Muscle of leg (tissue), 11 donors: Measurements from ENCODE around the gene BAZ2B. TPM values are rescaled to one million over a fixed set of nuclear protein-coding genes. Genes with fewer than 3 reads are reported as not detected.
"Not testable (repeated sequence)": the region's sequence is repeated elsewhere in the genome, so short reads cannot be mapped to it uniquely, and the experiment has no call there.

ENCODE experiments used
- DNase-seq: peaks from one replicate; pipeline ENCODE4 v3.0.0; 2013
- H3K27ac ChIP-seq: one replicate; pipeline ENCODE4 v1.5.1; 2013; ENCODE audit warnings: mild to moderate bottlenecking, low read length, control low read depth
- H3K27me3 ChIP-seq: one replicate; pipeline ENCODE4 v1.6.1; 2013; ENCODE audit warnings: low read length; ENCODE audit not compliant: control insufficient read depth, insufficient read depth
- H3K36me3 ChIP-seq: one replicate; pipeline ENCODE4 v1.6.1; 2013; ENCODE audit warnings: low read length; ENCODE audit not compliant: control insufficient read depth, insufficient read depth
- H3K4me1 ChIP-seq: one replicate; pipeline ENCODE4 v1.6.1; 2013; ENCODE audit warnings: low read length; ENCODE audit not compliant: control insufficient read depth, insufficient read depth
- H3K4me3 ChIP-seq: one replicate; pipeline ENCODE4 v1.5.1; 2013; ENCODE audit warnings: low read length, control low read depth
- H3K9me3 ChIP-seq: replicated peaks from 2 replicates; pipeline ENCODE4 v1.6.1; 2013; ENCODE audit warnings: low read depth, low read length; ENCODE audit not compliant: control insufficient read depth
- WGBS: methylation state at CpG from one replicate; pipeline ENCODE4 v1.1.5; 2013; ENCODE audit warnings: missing lambda C conversion rate; ENCODE audit not compliant: insufficient coverage; 5-methylcytosine and 5-hydroxymethylcytosine counted together
- polyA plus RNA-seq, 8 donors: library from polyadenylated mRNA; unstranded; fragments of 120-200 nt; gene quantifications; one replicate each; pipeline versions ENCODE4 v1.2.1 to v1.2.3, GENCODE V29; 2013; ENCODE audit warnings: inconsistent platforms in 1 of 8, low replicate concordance in 1 of 8; ENCODE audit not compliant: insufficient read length in 8 of 8, insufficient read depth in 1 of 8
- total RNA-seq: library from RNA; stranded (reverse); fragments of 120-200 nt; gene quantifications from one replicate; pipeline ENCODE4 v1.2.4, GENCODE V29; 2013

BAZ2B gene
- total and polyA plus RNA-seq, 9 donors = 20.8 to 60.5 (median 33.6) TPM

DNA sequence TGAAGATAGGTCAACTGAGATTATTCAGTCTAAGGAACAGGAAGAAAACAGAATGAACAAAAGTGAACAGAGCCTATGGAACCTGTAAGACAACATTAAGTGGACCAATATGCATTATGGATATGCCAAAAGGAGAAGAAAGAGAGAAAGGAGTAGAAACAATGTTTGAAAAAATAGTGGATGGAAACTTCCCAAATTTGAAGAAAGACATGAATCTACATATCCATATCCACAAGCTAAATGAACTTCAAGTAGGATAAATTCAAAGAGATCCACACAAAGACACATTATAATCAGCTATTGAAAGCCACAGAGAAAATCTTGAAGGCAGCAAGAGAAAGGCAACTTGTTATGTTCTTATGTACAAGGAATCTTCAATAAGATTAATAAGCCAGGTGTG, 74.2 kb downstream of the BAZ2B start:
- Histone ChIP-seq H3K4me3 (no peak overlapping the region), H3K4me1 (no peaks in the 10 kb centered on the region), H3K9me3 (peaks cover 11% of the 10 kb centered on the region), H3K27ac (no peak overlapping the region), H3K27me3 (no peaks in the 10 kb centered on the region), H3K36me3 (peaks cover 10% of the 10 kb centered on the region)
- no peak for DNase-seq

DNA sequence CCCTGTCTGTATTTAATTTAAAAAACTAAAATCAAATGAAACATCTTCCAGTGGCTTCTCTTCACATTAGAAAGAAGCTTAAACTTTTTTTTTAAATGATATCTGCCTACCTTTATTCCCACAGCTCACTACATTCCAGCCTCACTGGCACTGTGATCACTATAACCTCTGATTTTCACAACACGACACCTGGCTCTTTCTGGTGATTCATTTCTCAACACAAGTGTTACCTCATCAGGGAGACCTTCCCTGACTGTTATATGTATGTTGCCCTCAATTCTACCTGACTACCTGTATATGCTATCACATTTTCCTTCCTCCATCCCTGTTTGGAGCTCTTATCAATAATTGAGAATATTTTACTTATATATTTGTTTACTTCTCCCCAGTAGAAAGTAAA, 76.6 kb downstream of the BAZ2B start:
- H3K4me3 ChIP-seq = no peak overlapping the region
- WGBS = 100% methylated on average over 1 of the region's 1 CpG
- H3K4me1 ChIP-seq = no peaks in the 10 kb centered on the region
- no peaks in the 10 kb centered on the region for H3K27me3 ChIP-seq
- H3K36me3 ChIP-seq = peaks cover 10% of the 10 kb centered on the region
- DNase-seq = no peak
- H3K27ac ChIP-seq = no peak overlapping the region
- peaks cover 11% of the 10 kb centered on the region for H3K9me3 ChIP-seq

DNA sequence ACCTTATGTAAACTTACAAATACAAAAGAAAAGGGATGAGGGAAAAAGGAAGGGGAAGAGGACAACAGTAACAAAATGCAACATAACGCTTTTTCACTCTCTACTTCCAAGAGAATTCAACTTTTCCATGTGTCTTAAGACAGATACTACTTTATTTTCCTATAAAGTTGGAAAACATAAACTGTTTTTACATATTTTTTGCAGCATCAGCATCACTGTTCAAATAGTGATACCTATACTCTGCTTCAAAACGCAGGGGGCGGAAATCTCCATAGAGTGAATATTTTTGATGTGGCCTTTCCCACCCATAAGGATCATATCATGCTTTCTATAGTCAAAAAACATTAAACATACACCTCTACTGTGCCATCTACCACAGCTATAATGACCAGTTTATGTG, 77.5 kb downstream of the BAZ2B start:
- WGBS = no CpG with 5 or more reads among the region's 3 CpGs
- no peaks in the 10 kb centered on the region for H3K4me1 ChIP-seq
- no peak overlapping the region for H3K27ac ChIP-seq

DNA sequence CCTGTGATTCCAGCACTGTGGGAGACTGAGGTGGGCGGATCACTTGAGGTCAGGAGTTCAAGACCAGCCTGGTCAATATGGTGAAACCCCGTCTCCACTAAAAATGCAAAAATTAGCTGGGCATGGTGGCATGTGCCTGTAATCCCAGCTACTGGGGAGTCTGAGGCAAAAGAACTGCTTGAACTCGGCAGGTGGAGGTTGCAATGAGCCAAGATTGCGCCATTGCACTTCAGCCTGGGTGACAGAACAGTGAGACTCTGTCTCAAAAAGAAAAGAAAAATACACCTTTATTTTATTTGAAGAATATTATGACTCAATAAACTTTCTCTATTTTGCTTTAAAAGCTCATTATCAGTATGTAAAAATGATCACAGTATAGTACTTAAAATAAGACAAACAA, 81.1 kb downstream of the BAZ2B start:
- WGBS = 100% methylated on average over 2 of the region's 4 CpGs
- H3K27ac ChIP-seq, H3K4me3 ChIP-seq: not testable (repeated sequence)

More for the DNA sequence above, 77.5 kb downstream of the BAZ2B start:
- no peak overlapping the region for H3K4me3 ChIP-seq
- no peak for DNase-seq
- peaks cover 11% of the 10 kb centered on the region for H3K9me3 ChIP-seq
- H3K27me3 ChIP-seq = no peaks in the 10 kb centered on the region
- peaks cover 10% of the 10 kb centered on the region for H3K36me3 ChIP-seq

DNA sequence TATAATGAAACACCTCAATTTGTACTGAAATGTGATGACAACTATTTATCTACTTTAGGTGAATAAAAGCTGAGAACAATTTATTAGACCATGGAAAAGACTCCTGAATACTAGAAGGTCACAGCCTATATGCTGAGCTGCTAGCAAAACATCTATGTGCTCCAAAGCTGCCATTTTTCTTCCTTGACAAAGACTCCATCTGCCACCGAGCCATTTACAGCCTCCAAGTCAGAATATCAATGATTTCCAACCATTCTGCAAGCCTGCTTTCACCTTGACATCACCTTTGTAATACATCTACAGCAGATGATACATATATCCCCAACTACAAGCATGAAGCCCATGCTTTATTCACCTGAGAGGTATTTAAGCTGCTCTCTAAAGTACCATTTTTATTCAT, 84.9 kb downstream of the BAZ2B start:
- 92% methylated on average over 1 of the region's 1 CpG for WGBS
- Histone ChIP-seq H3K4me1 (no peaks in the 10 kb centered on the region), H3K4me3 (no peak overlapping the region), H3K27ac (no peak overlapping the region), H3K36me3 (peaks cover 3% of the 10 kb centered on the region), H3K9me3 (no peaks in the 10 kb centered on the region), H3K27me3 (no peaks in the 10 kb centered on the region)
- no peak for DNase-seq

More for the DNA sequence above, 81.1 kb downstream of the BAZ2B start:
- not testable (repeated sequence) for H3K27me3 ChIP-seq, H3K9me3 ChIP-seq, H3K36me3 ChIP-seq, H3K4me1 ChIP-seq, DNase-seq

DNA sequence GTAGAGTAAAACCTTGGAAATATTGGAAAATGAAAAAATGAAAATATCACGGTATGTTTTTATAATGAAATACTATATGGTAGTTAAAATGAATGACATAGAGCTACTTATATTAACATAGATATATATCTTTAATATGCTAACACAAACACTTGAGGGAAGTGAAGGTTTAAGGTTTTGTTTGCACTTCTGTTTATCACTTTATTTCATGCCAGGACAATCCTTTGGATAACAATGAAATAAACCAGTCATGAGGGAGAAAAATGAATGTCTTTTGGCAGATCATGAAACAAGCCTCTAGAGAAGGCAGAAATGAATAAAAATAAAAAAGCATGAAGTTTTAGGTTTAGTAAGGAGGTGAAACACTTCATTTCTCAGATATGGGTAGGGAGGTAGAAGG, 89.9 kb downstream of the BAZ2B start:
- no peak for DNase-seq
- Histone ChIP-seq H3K4me1 (no peaks in the 10 kb centered on the region), H3K4me3 (no peak overlapping the region), H3K9me3 (no peaks in the 10 kb centered on the region), H3K27me3 (no peaks in the 10 kb centered on the region), H3K36me3 (peaks cover 3% of the 10 kb centered on the region), H3K27ac (no peak overlapping the region)
- WGBS = no CpG with 5 or more reads among the region's 1 CpG

DNA sequence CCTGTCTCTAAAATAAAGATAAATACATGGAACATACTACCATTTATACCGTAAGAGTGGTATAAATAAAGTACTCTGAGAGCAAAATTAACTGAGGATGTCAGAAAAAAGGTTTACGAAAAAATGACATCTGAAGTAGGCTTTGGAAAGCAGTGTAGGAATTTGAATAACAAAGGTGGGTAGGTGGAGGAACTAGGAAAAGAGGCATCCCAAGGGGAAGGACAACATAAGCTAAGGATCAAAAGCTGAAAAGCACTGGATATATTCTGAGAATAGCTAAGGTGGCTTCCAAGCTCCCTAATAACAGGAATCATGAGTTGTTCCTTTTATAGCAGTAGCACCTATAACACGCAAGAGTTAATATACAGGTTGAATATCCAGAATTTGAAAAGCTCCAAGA, 91.3 kb downstream of the BAZ2B start:
- H3K36me3 ChIP-seq = peaks cover 3% of the 10 kb centered on the region
- no peak overlapping the region for H3K4me3 ChIP-seq
- no peak overlapping the region for H3K27ac ChIP-seq
- H3K27me3 ChIP-seq = no peaks in the 10 kb centered on the region
- WGBS = 100% methylated on average over 1 of the region's 3 CpGs
- DNase-seq = no peak
- no peaks in the 10 kb centered on the region for H3K4me1 ChIP-seq
- H3K9me3 ChIP-seq = no peaks in the 10 kb centered on the region

DNA sequence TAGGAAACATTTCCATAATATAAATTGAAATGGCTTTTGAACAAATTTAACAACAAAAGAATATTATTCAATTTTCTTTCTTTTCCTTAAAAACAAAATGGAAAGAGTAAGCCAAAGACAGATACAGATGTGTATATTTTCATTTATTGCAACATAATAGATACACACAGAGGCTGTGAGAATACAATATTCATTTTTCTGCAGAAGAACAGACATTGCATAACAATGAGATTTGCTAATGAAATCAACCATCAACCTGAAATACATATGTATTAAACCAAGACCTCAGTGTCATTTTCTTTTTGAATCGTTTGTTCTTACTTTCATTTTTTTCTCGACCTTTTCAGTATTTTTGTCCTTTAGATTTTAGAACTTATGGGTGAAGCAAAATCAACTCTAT, 95.1 kb downstream of the BAZ2B start:
- Histone ChIP-seq H3K27ac (no peak overlapping the region), H3K9me3 (no peaks in the 10 kb centered on the region), H3K36me3 (no peaks in the 10 kb centered on the region), H3K4me1 (no peaks in the 10 kb centered on the region), H3K4me3 (no peak overlapping the region), H3K27me3 (no peaks in the 10 kb centered on the region)
- no peak for DNase-seq
- WGBS = no CpG with 5 or more reads among the region's 2 CpGs

DNA sequence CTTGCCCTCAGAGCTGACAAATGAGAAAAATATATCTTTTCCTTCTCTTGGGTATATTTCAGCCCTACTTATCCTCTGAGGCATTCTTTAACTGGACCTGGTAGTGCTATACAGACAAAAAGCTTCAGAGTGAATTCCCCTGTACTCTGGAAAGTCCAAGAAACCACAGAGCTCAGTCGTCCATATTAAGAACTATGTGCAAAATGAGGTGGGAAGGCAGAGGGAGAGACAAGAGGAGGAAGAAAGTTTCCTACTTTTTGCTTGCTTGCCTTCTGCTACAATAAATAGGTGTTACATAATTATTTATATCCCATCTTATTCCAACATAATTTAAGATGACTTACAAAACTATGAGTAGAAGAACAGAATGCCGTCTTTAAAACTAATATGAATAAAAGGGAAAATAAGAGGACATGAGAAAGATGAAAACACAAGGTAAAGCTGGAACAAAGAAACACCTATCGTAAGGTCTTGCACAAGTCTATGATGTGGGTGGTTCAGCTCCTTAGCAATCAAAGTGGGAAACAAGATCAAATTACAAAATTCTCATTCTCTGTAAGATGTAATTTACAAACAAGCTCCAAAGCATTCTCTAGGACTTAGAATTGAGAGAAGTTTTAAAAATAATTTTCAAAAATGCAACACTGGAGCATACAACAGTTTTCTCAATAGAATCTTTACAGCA, 97.9 kb downstream of the BAZ2B start:
- no CpG with 5 or more reads among the region's 3 CpGs for WGBS
- Histone ChIP-seq H3K4me1 (no peaks in the 10 kb centered on the region), H3K27ac (no peak overlapping the region), H3K9me3 (no peaks in the 10 kb centered on the region), H3K27me3 (no peaks in the 10 kb centered on the region), H3K36me3 (no peaks in the 10 kb centered on the region), H3K4me3 (no peak overlapping the region)
- DNase-seq = no peak

DNA sequence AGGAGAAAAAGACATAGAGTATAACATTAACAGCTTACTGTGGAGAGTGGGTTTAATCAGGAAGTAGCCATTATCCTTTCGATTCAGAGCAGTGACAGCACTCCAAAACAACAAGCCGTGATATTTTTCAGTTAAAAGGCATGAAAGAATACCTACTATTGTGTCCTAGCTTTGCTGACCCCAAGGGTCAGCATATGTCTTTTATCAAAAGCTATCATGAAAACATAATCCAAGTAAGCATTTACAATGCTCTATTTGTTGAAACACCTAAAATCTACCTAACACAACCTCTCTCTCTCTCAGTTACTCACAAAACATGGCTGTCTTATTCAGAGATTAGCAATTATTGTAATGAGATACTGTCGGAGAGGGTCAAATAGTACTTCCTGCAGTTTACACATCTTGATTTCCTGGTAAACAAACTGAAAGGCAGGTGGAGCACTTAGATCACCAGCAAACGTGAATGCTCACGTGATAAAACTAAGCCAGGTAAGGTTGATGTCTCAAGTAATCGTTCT, 100.0 kb downstream of the BAZ2B start:
- H3K36me3 ChIP-seq = no peaks in the 10 kb centered on the region
- H3K27me3 ChIP-seq = no peaks in the 10 kb centered on the region
- no peaks in the 10 kb centered on the region for H3K4me1 ChIP-seq
- DNase-seq = peak; percentile 59
- H3K4me3 ChIP-seq = peak overlapping the region; percentile 35
- WGBS = no CpG with 5 or more reads among the region's 6 CpGs
- peak overlapping the region; percentile 59 for H3K27ac ChIP-seq
- H3K9me3 ChIP-seq = no peaks in the 10 kb centered on the region

DNA sequence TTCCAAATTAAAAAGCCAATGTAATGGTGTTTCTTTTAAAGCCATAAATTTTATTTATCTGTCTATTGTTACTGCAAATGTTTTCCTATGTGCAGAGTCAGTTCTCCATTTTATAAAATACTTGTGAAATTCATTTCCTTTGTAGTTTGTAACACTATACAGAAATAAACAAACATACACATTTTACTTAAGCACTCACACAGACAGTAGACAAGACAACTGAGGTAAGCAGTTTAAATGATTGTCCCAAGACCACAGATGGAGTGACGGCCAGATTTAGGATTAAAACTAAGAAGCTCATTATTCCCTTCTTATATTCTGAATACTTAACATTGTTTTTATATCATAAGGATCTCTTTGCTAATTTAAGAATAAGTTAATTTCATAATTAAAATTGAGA, 100.9 kb downstream of the BAZ2B start:
- no peaks in the 10 kb centered on the region for H3K27me3 ChIP-seq
- WGBS = no CpG with 5 or more reads among the region's 1 CpG
- DNase-seq = peak; percentile 27
- no peaks in the 10 kb centered on the region for H3K4me1 ChIP-seq
- no peaks in the 10 kb centered on the region for H3K36me3 ChIP-seq
- no peak overlapping the region for H3K4me3 ChIP-seq
- H3K27ac ChIP-seq = no peak overlapping the region
- H3K9me3 ChIP-seq = no peaks in the 10 kb centered on the region
